Small intestine (tissue), 7 donors: ENCODE results near the gene CRTC2. TPM values are rescaled to one million over a fixed set of nuclear protein-coding genes. Genes with fewer than 3 reads are reported as not detected.

Experiments used
- DNase-seq, 2 donors: peaks; one replicate each; pipeline versions ENCODE4 v3.0.0 to v3.0.0-alpha.2; 2013
- FAIRE-seq: peaks from 2 replicates; lab custom pipeline; 2012; peaks lifted over from hg19 to GRCh38; lab: Jason Lieb, UNC
- H3K27ac ChIP-seq, 3 donors: one replicate each; pipeline ENCODE4 v1.5.1; 2013; ENCODE audit warnings: low read length in 2 of 3, mild to moderate bottlenecking in 2 of 3, control low read depth in 1 of 3, inconsistent platforms in 1 of 3, low read depth in 1 of 3, moderate library complexity in 1 of 3
- H3K27me3 ChIP-seq, 3 donors: one replicate each; pipeline ENCODE4 v1.6.1; 2013; ENCODE audit warnings: low read length in 3 of 3, inconsistent platforms in 1 of 3; ENCODE audit not compliant: control insufficient read depth in 3 of 3, insufficient read depth in 3 of 3
- H3K36me3 ChIP-seq, 3 donors: one replicate each; pipeline ENCODE4 v1.6.1; 2013; ENCODE audit warnings: low read length in 3 of 3, inconsistent platforms in 1 of 3, low read depth in 1 of 3, mild to moderate bottlenecking in 1 of 3, moderate library complexity in 1 of 3; ENCODE audit not compliant: control insufficient read depth in 3 of 3, insufficient read depth in 2 of 3
- H3K4me1 ChIP-seq, 3 donors: one replicate each; pipeline ENCODE4 v1.6.1; 2013; ENCODE audit warnings: low read length in 2 of 3, inconsistent platforms in 1 of 3, low read depth in 1 of 3, mild to moderate bottlenecking in 1 of 3, moderate library complexity in 1 of 3; ENCODE audit not compliant: control insufficient read depth in 3 of 3, insufficient read depth in 2 of 3
- H3K4me3 ChIP-seq, 3 donors: one replicate each; pipeline ENCODE4 v1.5.1; 2013; ENCODE audit warnings: low read length in 3 of 3, control low read depth in 1 of 3, inconsistent platforms in 1 of 3, low read depth in 1 of 3, mild to moderate bottlenecking in 1 of 3, moderate library complexity in 1 of 3
- H3K9me3 ChIP-seq, 2 donors: one replicate each; pipeline ENCODE4 v1.6.1; 2013; ENCODE audit warnings: low read depth in 1 of 2, low read length in 1 of 2; ENCODE audit not compliant: control insufficient read depth in 2 of 2, insufficient read depth in 1 of 2
- WGBS, 3 donors: extraction: QIAGEN DNeasy Blood & Tissue Kit; methylation state at CpG; one replicate each; pipeline ENCODE4 v1.1.7; 2013; 5-methylcytosine and 5-hydroxymethylcytosine counted together
- polyA plus RNA-seq, 4 donors: library from polyadenylated mRNA; stranded (reverse) in 3 of 4; unstranded in 1 of 4; fragments of 200-250 nt in 3 of 4; fragments of 120-200 nt in 1 of 4; gene quantifications; one replicate each; pipeline versions ENCODE4 v1.2.1 to v1.2.3, GENCODE V29; 2013
- donor health status: healthy with polysubstance abuse.
- donor health status: control.
- donor health status: control.
- donor health status: Bipolar disorder and iron deficiency.
- donor health status: healthy.

CRTC2 gene
- polyA plus RNA-seq, 4 donors = 21.7 to 49.4 (median 33.3) TPM

DNA sequence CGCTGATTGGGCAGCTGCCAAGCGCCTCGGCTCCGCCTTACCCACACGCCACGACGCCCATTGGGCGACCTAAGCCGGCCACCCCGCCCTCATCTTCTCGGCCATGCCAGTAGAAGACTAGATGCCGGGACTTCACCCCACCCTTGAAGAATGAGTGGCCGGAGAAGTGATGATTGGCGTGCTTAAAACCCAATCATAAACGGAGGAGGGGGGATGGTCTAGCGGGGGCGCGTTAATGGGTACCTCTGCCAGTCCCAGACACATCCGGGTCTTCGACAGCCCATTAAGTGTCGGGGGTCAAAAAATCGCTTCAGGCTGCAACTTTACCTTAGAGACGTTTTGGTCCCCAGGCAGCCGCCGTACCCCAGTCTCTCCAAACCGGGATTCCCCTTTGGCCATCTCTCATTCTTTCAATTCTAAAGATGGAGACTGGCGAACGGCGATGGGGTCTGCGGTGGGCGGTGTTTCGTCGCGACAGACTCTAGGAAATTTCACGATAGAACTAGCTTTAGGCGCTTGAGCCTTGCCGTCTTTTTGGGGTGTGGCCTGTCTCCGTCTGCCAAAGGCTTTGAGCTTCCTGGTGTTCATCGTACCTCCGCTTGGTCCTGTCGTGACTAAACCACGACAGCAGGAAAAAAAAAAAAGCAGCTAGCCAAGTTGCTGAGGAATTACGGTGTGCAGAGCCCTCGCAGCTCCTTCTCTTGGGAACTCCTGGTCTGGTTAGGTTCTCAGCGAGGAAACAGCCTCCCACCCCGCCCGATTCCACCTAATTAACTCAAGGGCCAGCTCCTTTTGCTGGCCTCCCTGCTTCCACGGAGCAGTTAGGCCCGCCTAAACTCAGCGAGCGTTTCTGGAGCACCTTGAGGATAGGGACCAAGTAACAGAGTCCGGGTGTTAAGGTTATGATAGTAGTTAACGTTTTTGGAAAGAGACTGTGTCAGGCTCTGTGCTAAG lies 35.2 kb downstream of the CRTC2 start, which contains the start of gene GATAD2B:
TSS of gene GATAD2B (minus strand) at position 1 of the 954 bp plus-strand sequence. CDS start 94,625 bp downstream, outside the sequence.
- H3K27ac ChIP-seq = peak within 1 kb of the TSS; percentile 79 to 90 (median 88)
- FAIRE-seq (no peak), DNase-seq (peak; percentile 100)
- WGBS, 3 donors = 0 to 1% (median 1%) methylated on average over 47 to 53 of the region's 53 CpGs
- peaks cover 3 to 24% (median 6%) of the 10 kb centered on the region in 3 donors for H3K4me1 ChIP-seq
- peak within 1 kb of the TSS; percentile 80 to 98 (median 85) for H3K4me3 ChIP-seq
- no peaks in the 10 kb centered on the region for H3K27me3 ChIP-seq
- peaks cover 0 to 4% (median 0%) of the 10 kb centered on the region in 3 donors for H3K36me3 ChIP-seq
- H3K9me3 ChIP-seq = no peaks in the 10 kb centered on the region

- Histone ChIP-seq H3K4me3 (peak overlapping the region; percentile 80 to 98 (median 85)), H3K27me3 (no peaks in the 10 kb centered on the region), H3K27ac (peak overlapping the region; percentile 62 to 88 (median 85)), H3K36me3 (peaks cover 0 to 4% (median 3%) of the 10 kb centered on the region in 3 donors), H3K9me3 (no peaks in the 10 kb centered on the region), H3K4me1 (peaks cover 3 to 24% (median 6%) of the 10 kb centered on the region in 3 donors)
- WGBS, 3 donors = 0 to 1% (median 0%) methylated on average over 22 to 83 of the region's 86 CpGs
- FAIRE-seq (no peak), DNase-seq (peak in 1 of 2 donors; percentile 48)
Observed at GRCh38 chr1:153922076-153922971, 36.1 kb downstream of the CRTC2 start.

GRCh38 chr1:153921803-153922075 lies 36.7 kb downstream of the CRTC2 start:
- H3K9me3 ChIP-seq = no peaks in the 10 kb centered on the region
- peaks cover 3 to 24% (median 6%) of the 10 kb centered on the region in 3 donors for H3K4me1 ChIP-seq
- peak overlapping the region in 2 of 3 donors; percentile 53 to 57 for H3K27ac ChIP-seq
- no peak for FAIRE-seq
- DNase-seq = peak; percentile 28 to 46
- WGBS, 3 donors = 1 to 3% (median 1%) methylated on average over 10 of the region's 10 CpGs
- peaks cover 0 to 6% (median 3%) of the 10 kb centered on the region in 3 donors for H3K36me3 ChIP-seq
- peak overlapping the region; percentile 80 to 98 (median 85) for H3K4me3 ChIP-seq
- H3K27me3 ChIP-seq = no peaks in the 10 kb centered on the region

DNA sequence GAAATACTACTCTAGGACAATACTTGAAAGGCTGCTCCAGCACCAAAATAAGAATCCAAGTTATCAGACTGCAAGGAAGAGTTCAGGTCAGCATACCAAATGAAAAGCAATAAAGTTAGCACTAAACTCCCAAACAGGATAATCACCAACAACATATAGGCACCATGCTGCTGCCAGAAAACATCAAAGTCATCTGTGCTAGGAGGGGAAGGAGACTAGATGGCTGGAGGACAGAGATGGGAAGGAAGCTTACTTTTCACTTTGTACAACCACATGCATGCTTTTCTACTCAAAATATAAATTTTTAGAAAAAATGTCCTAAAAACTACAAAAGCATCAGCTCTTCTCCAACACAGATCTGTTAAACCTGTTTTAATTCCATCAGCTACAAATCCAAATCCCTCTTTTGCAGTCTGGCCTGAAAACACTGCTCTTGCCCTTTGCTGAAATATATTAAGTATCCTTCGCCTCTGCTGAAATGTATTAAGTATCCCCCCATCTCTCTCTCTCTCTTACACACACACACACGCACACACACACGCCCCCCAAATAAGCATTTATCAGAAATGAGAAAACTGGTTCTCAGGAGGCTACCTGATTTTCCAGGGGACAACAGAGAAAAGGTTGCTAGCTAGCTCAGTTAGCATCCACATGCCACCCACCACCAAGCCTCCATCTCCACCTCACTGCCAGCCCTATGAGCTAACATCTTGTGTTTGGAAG lies 37.2 kb downstream of the CRTC2 start:
- 20 to 40% (median 28%) methylated on average over 3 of the region's 3 CpGs for WGBS, 3 donors

DNA sequence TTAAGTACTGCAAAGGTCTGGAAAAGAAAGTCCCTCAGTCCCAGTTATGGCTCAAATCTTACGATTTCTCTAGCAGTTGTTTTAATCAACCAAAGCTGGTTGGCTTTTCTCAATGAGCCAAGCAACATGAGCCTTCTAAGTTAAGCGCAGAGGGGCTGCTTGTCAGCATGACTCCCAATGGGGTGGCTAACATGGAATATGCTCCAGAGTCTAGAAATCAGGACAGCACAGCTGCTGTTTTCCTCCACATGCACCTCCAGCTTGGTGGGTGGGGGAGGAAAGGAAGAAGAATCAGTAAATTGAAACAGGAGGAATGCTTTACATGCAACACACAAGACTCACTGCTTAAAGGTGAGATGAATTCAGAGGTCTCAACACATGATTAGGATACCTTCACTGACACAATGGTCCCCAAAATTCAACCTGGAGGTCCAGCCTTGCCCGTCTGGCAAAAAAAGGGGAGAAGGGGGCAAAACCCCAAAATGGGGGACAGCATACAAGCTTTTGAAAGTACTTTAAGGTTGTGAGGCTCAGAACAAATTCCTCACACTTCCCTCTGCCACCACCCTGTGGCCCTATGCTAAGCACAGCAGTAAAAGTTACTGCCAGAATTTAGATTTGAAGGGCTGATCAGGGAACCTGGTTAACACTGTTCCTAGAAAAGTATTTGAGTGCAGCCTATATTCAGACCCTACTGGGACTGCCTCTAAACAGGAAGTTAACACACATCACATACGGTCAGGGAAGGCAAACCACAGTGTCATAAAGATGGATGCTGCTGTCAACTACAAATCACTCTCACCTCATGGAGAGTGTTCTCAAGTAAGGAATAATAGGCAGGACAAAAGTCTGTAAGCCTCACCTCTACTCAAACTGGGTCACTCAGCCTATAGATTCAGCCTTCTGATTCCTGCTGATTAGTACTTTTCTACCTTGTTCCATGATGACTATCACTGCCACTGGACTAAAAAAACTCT lies 38.2 kb downstream of the CRTC2 start:
- Histone ChIP-seq H3K36me3 (peaks cover 0 to 7% (median 3%) of the 10 kb centered on the region in 3 donors), H3K9me3 (no peaks in the 10 kb centered on the region), H3K4me3 (no peak overlapping the region), H3K27me3 (no peaks in the 10 kb centered on the region), H3K4me1 (peaks cover 3 to 24% (median 6%) of the 10 kb centered on the region in 3 donors), H3K27ac (peak overlapping the region in 2 of 3 donors; percentile 26 to 28)
- WGBS, 3 donors = 50 to 55% (median 54%) methylated on average over 4 of the region's 4 CpGs
- DNase-seq = peak in 1 of 2 donors; percentile 21
- FAIRE-seq = no peak

More for the DNA sequence above, 37.2 kb downstream of the CRTC2 start:
- FAIRE-seq = no peak
- Histone ChIP-seq H3K4me3 (peak overlapping the region in 2 of 3 donors; percentile 85 to 98), H3K9me3 (no peaks in the 10 kb centered on the region), H3K36me3 (peaks cover 0 to 6% (median 3%) of the 10 kb centered on the region in 3 donors), H3K27me3 (no peaks in the 10 kb centered on the region), H3K4me1 (peaks cover 3 to 24% (median 6%) of the 10 kb centered on the region in 3 donors), H3K27ac (peak overlapping the region in 1 of 3 donors; percentile 53)
- no peak for DNase-seq

DNA sequence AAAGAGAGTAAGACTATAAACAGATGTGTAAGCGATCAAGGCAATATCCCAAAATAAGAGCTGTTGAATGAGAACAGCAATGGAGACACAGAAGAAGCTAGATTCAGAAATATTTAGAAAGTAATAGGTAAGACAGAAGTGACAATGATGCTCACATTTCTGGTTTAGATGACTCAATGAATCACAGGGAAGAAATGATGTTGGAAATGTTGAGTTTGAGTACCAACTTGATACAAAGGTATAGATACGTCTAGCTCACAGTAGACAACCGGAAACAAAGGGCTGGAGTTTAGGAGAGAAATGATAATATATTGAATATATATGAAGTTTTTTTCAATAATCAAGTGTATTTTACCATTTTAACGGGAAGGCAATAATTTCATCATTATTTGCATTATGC lies 42.1 kb downstream of the CRTC2 start:
- 85 to 89% (median 87%) methylated on average over 4 of the region's 4 CpGs for WGBS, 3 donors
- Histone ChIP-seq H3K27ac (no peak overlapping the region), H3K27me3 (no peaks in the 10 kb centered on the region), H3K4me3 (no peak overlapping the region), H3K9me3 (no peaks in the 10 kb centered on the region), H3K4me1 (peaks cover 3 to 12% (median 6%) of the 10 kb centered on the region in 3 donors), H3K36me3 (peaks cover 0 to 18% (median 3%) of the 10 kb centered on the region in 3 donors)
- DNase-seq (no peak), FAIRE-seq (no peak)

- WGBS, 3 donors = 54 to 74% (median 63%) methylated on average over 2 of the region's 2 CpGs
- H3K4me1 ChIP-seq = no peaks in the 10 kb centered on the region
- peaks cover 0 to 25% (median 0%) of the 10 kb centered on the region in 3 donors for H3K36me3 ChIP-seq
- DNase-seq (no peak), FAIRE-seq (no peak)
- no peaks in the 10 kb centered on the region for H3K9me3 ChIP-seq
- no peaks in the 10 kb centered on the region for H3K27me3 ChIP-seq
- H3K27ac ChIP-seq = no peak overlapping the region
- H3K4me3 ChIP-seq = no peak overlapping the region
Observed at GRCh38 chr1:153912349-153912748, 46.1 kb downstream of the CRTC2 start.
